A549 treated with CORT108297 at 1 μM for 4 hours (cell line): ENCODE data around the gene UBE2F. TPM values are rescaled to one million over a fixed set of nuclear protein-coding genes. Genes with fewer than 3 reads are reported as not detected.

Experiments used
- total RNA-seq: library from RNA; stranded (reverse); fragments of 200-300 nt; extraction: Qiagen RNA extraction; gene quantifications from 5 replicates; pipeline ENCODE4 v1.2.3, GENCODE V29; 2022

The UBE2F gene
- 46.8 to 54.0 TPM (median 49.0 TPM) in 5 replicates for total RNA-seq

GRCh38 chr2:237966565-237967462 lies at the start of gene UBE2F:
Gene UBE2F, plus strand, starts transcription at chr2:237967014. Its CDS starts 6,094 bp downstream, at chr2:237973108.

GRCh38 chr2:238060542-238061314 lies 93.9 kb downstream of the UBE2F start, which contains the start of gene SCLY:
Gene SCLY, plus strand, starts transcription at chr2:238061001. Its CDS starts 54 bp downstream, at chr2:238061055.

Other genes starting within 250 kb of the UBE2F start
- gene RBM44, start 168.2 kb upstream of the UBE2F start, total RNA-seq: 0.12 to 0.24 TPM (median 0.17 TPM) in 5 replicates
- gene RAMP1, start 107.4 kb upstream of the UBE2F start, total RNA-seq: 0.32 TPM in 1 of 5 replicates, not detected in the others
- 20.0 to 25.8 TPM (median 22.6 TPM) in 5 replicates for gene SCLY, start 94.0 kb downstream of the UBE2F start, total RNA-seq
- gene ESPNL, start 133.3 kb downstream of the UBE2F start, total RNA-seq: 0.12 to 0.36 TPM (median 0.22 TPM) in 5 replicates
- gene KLHL30, start 171.7 kb downstream of the UBE2F start, total RNA-seq: 0.12 to 0.24 TPM (median 0.16 TPM) in 5 replicates
- 5.1 to 10.4 TPM (median 7.6 TPM) in 5 replicates for gene ERFE, start 192.0 kb downstream of the UBE2F start, total RNA-seq
- 39.2 to 43.3 TPM (median 40.5 TPM) in 5 replicates for gene ILKAP, start 236.7 kb downstream of the UBE2F start, total RNA-seq